PFSK-1 (cell line): ENCODE measurements around the gene CPSF4L.
A peak's percentile ranks its signal among the peaks of the same experiment; 100 is the strongest.

ENCODE experiments used
- FOXP2 ChIP-seq: optimal IDR thresholded peaks from 2 replicates; pipeline ENCODE3; 2011; ENCODE audit warnings: borderline replicate concordance, control low read depth, inconsistent platforms; ENCODE audit not compliant: insufficient read depth; ENCODE audit errors: extremely low read length, extremely low read depth
- POLR2AphosphoS5 ChIP-seq: IDR thresholded peaks from 2 replicates; pipeline ENCODE4 v1.6.1; 2012; ENCODE audit warnings: low read depth, mild to moderate bottlenecking, control low read depth, low read length, moderate library complexity
- REST ChIP-seq, 2 experiments: IDR thresholded peaks; 2 replicates each; pipeline versions ENCODE4 v1.6.1 to v1.8.0; 2011 to 2012; ENCODE audit warnings: low read depth in 2 of 2, low read length in 2 of 2, control low read depth in 1 of 2, inconsistent platforms in 1 of 2, mild to moderate bottlenecking in 1 of 2, moderate library complexity in 1 of 2; ENCODE audit not compliant: insufficient read depth in 1 of 2
- SIN3A ChIP-seq: IDR thresholded peaks from 2 replicates; pipeline ENCODE4 v1.6.1; 2012; ENCODE audit warnings: mild to moderate bottlenecking, low read length, moderate library complexity, borderline replicate concordance; ENCODE audit not compliant: insufficient read depth
- TAF1 ChIP-seq: IDR thresholded peaks from 2 replicates; pipeline ENCODE4 v1.6.1; 2012; ENCODE audit warnings: low read length, control low read depth, borderline replicate concordance; ENCODE audit not compliant: insufficient read depth

Gene CPSF4L

GRCh38 chr17:73301369-73301768, 39.7 kb upstream of the CPSF4L start:
- TF ChIP-seq POLR2AphosphoS5, result no peak
- no peak for TF ChIP-seq SIN3A
- no peak for TF ChIP-seq FOXP2
- TF ChIP-seq REST (IDR thresholded peaks at IDR 0.05; ENCODE audit: insufficient read depth in 1 of 2, low read depth in 2 of 2, low read length in 2 of 2), result no peak
- TF ChIP-seq TAF1, result no peak

GRCh38 chr17:73300392-73300791, 38.7 kb upstream of the CPSF4L start:
- TF ChIP-seq FOXP2, result no peak
- no peak for TF ChIP-seq POLR2AphosphoS5
- no peak for TF ChIP-seq SIN3A
- TF ChIP-seq TAF1, result no peak
- TF ChIP-seq REST (IDR thresholded peaks at IDR 0.05; ENCODE audit: insufficient read depth in 1 of 2, low read depth in 2 of 2, low read length in 2 of 2), result no peak

- TF ChIP-seq REST (IDR thresholded peaks at IDR 0.05; ENCODE audit: insufficient read depth in 1 of 2, low read depth in 2 of 2, low read length in 2 of 2) (no peak), SIN3A (peak; percentile 61; the same call in 1 of the 2 replicates), TAF1 (no peak)
Measured at GRCh38 chr17:73297934-73298861, 36.5 kb upstream of the CPSF4L start.

GRCh38 chr17:73293480-73293911, 31.8 kb upstream of the CPSF4L start:
- TF ChIP-seq REST (IDR thresholded peaks at IDR 0.05; ENCODE audit: insufficient read depth in 1 of 2, low read depth in 2 of 2, low read length in 2 of 2) (no peak), FOXP2 (no peak), TAF1 (no peak), SIN3A (no peak), POLR2AphosphoS5 (no peak)

- TF ChIP-seq POLR2AphosphoS5, result no peak
- TF ChIP-seq SIN3A, result no peak
- TF ChIP-seq REST (IDR thresholded peaks at IDR 0.05; ENCODE audit: insufficient read depth in 1 of 2, low read depth in 2 of 2, low read length in 2 of 2), result no peak
- TF ChIP-seq FOXP2, result no peak
- TF ChIP-seq TAF1, result no peak
Measured at GRCh38 chr17:73293031-73293430, 31.4 kb upstream of the CPSF4L start.
